NCI-H748 (cell line): ENCODE results near the gene SMTN.
"Not testable (repeated sequence)": the region's sequence is repeated elsewhere in the genome, so short reads cannot be mapped to it uniquely, and the experiment has no call there.

Experiments
- DNase-seq: peaks from one replicate; lab custom pipeline; 2025; ENCODE audit not compliant: unreplicated experiment; lab: John Stamatoyannopoulos, UW

SMTN gene

DNA sequence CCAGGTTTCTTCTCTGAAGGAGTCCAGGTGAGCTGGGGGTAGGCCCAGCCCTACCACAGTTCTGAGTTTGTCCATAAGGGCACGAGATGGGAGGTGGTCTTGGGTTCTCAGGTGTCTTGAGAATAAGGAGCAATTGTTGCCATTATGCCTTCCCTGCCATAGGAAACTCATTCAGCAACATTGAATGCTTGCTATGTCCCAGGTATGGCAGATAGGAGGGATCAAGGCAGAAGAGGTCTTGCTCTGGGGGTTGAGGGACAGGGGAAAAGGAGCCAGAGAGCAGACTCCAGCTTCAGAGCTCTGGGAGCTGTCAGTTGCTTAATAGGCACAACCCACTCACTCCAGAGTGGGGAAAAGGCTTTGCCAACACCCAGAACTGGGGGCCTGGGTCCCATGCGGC lies 22.0 kb downstream of the SMTN start:
- DNase-seq: no peak

DNA sequence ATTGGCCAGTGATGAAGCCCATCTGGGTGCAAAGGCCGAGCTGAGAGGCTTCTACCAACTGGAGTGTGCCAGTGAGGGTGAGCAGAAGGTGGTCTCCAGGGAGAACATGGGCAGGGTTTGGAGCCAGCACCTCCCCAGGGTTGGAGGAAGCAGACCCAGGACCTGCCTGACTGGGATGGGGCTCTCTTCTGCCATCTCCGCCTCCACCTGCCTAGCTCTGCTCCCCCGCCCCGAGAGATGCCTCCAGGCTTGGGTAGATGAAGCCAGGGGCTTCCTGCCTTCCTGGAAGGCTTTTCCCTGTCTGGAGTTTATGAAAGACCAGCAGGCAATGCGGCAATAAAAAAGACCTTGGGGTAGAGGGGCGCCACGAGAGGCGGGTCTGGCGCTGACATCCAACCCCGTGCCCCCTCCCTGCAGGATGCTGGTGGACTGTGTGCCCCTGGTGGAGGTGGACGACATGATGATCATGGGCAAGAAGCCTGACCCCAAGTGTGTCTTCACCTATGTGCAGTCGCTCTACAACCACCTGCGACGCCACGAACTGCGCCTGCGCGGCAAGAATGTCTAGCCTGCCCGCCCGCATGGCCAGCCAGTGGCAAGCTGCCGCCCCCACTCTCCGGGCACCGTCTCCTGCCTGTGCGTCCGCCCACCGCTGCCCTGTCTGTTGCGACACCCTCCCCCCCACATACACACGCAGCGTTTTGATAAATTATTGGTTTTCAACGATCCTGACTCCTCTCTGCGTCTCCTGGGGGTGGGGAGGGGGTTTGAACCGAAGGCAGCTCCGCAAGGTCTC lies 23.0 kb downstream of the SMTN start:
- no peak for DNase-seq

DNA sequence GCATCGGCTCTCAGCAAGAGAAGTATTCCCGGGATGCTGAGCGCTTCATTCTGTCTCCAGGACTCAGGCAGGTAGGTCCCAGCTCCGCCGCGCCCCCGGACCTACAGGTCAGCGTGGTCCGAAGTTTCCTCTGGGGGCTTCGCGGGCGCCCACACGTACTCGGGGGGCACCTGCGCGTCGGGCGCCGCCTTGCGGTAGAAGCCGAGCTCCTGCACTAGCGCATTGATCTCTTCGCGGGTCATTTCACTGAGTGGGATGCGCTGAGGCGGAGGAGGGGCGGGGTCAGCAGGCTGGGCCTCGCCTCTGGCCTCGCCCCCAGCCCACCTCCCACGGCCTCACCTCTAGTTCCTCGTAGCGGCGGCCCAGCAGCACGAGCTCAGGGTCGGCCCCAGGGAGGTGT lies 23.8 kb downstream of the SMTN start:
- DNase-seq: no peak

DNA sequence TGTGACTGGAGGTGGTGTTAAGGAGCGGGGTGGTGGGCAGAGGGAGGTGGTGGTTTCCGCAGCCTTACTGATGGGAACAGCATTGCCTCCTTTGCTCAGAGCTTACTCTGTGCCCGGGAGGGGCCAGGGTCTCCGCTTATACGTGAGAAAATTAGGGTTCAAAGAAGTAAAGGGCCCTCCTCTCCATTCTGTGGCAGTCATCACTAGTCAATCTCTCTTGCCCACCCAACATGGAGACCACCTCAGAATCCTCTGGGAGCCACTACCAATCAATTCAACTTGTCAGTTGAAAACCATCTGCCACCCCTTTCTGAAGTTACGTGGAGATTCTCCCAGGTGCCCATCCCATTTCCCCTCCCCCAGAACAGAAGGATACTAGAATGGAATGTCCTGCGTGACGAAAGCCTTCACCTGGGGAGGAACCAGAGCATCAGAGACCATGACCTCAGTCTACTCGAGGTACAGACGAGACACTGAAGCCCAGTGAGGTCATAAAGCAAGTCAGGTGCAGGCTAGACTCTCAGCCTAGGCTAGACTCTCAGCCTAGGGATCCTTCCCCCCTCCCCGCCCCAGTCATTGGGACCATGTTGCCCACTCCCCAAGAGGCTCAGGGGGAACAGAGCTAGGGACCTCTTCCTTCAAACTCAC lies 24.3 kb downstream of the SMTN start:
- no peak for DNase-seq

DNA sequence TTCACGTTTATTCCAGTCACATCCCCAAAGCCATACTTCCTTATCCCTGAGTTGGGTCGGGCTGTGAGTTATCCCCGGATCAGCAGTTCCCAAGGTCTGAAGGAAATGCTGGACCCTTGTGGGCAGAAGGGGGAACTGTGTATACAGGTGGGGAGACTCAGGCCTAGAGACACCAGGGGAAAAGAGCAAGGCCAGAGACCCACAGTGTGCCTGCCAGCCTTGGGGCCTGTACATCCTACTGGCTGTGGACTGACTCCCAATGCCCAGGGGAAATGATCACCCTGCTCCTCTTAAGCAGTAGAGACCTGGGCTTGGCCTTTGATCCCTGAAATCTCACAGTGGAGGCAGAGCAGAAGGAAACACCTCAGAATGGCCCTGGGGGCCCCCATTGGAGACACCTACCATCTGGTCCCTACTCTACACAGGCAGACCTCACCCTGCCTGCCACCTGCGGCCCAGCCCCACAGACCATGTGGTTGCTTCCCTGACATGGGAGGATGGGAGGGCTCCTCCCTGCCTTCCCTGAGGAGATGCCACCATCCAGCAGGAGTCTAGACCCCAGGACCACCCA lies 25.0 kb downstream of the SMTN start:
- DNase-seq: no peak

DNA sequence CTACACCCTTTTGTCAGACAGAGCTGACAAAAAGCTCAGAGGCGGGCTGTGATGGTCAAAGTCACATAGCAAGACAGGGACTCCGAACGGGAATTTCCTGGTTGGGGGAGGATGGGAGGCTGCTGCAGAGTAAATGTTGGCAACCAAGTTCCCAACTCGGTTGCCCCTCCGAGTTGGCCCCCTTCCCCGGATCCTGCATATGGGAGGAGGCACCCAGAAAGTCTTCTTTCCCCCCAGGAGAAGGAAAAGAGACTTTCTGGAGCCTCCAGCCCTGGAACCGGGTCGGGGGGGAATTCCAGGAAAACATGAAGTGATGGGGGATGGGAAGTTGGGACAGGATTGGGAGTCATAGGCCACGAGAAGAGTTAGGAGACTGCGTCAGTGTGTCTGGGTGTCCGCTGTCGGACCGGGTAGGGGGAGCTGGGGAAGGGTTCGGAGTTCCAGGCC lies 25.6 kb downstream of the SMTN start:
- no peak for DNase-seq

DNA sequence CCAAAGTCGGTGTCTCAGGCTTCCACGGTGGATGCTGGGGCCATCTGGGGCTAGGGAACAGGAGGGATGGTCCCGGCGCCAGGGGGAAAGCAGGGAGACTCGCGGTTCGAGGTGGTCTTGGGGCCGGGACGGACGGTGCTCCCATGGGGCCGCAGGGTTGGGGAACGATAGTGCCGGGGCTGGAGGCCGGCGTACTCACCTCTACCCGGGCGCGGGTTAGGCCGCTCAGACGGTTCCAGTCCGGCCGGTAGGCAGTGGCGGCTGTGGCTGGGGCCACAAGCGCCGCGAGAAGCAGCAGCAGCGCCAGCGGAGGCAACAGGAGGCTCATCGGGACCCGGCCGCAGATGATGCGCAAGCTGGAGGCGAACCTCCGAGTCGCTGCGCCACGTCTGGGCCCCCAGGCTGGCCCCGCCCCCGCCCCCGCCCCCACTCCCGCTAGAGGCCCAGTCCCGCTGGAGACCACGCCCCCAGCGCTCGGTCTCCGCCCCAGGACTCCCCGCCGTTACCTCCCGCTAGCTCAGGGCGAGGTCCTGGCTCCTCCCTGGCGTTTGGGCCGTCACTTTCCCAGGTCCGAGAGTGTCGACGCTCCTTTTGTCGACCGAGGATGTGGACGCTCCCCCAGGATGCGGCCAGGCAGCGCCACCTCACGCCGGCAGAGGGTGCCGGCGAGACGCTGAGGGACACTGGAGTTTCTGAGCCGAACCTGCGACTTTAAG lies 26.2 kb downstream of the SMTN start, which contains the start of gene SELENOM:
Gene SELENOM, minus strand, starts transcription at position 391 of the 716 bp plus-strand sequence. Its CDS starts 63 bp downstream, at position 328.
- DNase-seq: peak; percentile 81

DNA sequence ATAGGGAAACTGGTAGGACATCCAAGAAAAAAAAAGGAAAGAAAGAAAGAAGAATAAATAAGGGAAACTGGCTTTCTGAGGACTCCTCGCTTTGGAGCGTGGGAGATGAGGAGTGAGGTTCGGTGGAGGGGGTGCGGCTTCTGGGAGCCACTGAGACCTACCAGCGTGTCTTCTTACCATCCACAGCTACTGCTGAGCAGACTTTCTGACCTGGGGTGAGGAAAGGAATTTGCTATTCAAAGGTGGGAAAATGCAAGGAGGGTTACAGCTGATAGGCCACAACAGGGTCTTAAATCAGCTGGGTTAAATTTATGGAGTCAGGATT lies 26.7 kb downstream of the SMTN start:
- no peak for DNase-seq

DNA sequence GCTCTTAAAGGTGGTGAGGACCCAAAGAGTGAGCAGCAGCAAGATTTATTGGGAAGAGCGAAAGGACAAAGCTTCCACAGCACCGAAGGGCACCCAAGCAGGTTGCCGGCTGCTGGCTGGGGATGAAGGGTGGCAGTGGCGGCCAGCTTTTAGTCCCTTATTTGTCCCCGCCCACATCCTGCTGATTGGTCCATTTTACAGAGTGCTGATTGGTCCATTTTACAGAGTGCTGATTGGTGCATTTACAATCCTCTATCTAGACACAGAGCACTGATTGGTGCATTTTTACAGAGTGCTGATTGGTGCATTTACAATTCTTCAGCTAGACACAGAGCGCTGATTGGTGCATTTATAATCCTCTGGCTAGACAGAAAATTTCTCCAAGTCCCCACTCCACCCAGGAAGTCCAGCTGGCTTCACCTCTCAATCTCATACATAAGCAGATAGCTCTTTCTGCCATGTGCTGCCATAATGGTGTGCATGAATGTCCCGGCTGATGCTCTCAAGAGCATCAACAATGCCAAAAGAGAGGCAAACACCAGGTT lies 31.5 kb downstream of the SMTN start:
- not testable (repeated sequence) for DNase-seq

DNA sequence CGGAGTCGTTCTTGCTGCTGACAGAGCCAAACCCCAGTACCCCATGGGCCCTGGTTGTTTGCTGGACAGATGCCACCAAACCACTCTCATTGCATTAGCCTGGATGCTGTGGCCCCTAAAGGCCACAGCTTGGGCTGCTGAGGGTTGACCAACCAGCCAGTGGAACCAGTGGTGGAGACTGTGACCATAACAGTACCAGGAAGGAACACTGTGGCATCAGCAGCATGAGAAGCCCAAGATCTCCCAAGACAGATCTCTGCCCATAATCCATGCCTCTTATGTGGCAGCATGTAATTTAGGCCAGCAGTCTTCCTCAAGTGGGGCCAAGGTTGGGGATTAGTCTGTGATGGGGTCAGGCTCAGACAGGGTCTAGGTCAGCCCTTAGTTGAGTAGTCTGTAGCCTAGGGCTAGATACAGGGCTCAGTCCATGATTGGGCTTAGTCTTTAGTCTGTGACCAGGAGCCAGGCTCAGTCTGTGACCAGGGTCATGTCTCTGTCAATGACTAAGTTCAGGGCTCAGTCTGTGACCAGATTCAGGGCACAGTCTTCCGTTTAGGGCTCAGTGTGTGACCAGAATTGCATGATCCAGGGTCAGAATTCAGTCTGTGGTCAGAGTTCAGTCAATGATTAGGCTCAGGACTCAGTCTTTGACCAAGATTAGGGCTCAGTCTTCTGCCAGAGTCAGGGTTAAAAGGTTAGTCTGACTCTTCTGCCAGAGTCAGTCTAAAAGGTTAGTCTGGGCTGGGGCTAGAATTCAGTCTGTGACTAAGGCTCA lies 37.1 kb downstream of the SMTN start:
- DNase-seq: no peak

DNA sequence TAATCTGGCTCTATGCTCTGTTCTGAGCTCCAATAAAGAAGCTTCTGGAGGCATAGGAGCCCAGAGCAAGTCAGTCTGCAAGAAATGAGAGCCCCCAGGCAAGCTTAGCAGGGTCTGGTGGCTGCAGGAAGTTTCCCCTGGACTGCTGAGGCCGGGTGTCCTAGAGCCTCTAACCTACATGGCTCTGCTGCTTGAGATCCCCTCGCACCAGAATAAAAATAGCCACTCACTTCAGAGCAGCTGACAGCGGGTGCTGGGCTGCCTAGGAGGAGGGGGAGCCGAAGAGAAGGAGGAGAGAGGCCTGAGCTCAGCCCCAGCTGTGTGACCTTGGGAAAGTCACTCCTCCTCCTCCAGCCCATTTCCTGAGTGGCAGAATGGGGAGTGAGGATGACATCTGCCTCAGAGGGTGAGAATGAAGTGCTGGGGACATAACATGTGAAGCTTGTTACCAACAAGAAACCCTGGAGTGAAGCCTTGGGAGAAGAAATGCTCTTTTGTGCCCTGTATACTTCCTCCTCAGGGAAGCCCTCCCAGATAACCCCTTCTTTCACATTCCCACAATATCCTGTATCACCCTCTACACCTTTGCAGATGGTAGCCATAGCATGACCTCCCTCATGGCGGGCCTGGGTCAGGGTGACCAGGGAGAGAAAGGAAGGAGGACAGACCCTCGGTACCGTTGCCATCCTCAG lies 38.1 kb downstream of the SMTN start:
- DNase-seq: no peak

DNA sequence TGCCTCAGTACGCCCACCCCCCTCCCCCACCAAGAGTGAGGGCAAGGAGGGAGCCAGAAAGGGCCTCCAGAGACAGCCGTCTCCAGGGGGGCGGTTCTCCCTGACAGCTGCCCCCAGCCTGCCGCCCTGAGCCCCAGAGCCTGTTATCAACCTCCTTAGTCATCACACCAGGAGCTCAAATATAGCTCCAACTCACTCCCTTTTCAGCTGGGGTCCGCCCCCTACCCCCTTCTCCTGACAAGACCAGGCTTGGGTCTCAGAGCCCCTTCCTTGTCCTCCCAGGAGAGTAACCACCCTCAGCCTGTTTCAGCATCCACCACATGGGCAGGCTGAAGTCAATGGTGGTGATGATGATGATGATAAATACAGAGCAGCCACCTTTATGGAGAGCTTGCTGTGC lies 39.1 kb downstream of the SMTN start:
- DNase-seq: no peak

DNA sequence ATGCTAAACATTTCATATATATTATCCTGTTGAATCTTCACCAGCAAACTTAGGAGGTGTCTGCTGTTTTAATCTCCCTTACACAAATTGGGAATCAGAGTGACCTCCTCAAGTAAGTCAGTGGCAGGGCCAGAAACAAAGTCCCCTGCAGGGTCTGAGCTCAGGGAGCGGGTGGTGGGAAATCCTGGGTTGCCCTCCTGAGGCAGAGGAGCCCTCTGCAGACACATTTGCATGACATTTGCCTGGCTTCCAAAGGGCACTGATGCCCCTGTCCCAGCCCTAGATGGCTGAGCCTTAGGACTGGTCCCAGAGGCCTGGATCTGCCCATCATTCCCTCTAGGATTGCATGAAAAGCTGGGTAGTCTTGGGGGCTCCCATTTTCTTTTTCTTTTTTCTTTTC lies 39.5 kb downstream of the SMTN start:
- no peak for DNase-seq

DNA sequence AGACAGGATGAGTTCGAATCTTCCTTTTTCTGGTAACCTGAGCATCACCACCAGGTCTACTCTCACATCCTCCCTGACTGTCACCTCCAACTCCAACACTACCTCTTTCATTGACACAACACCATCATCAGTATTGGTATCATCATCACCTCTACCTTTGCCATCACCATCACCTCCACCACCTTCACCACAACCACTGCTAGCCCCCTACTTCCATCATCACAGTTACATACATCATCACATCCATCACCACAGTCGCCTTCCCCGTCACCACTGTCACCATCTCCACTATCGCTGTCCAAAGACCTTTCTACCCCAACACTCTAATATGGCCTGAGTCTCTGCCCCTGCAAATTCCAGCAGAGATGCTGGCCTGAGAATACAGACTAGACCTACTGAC lies 40.3 kb downstream of the SMTN start:
- no peak for DNase-seq

DNA sequence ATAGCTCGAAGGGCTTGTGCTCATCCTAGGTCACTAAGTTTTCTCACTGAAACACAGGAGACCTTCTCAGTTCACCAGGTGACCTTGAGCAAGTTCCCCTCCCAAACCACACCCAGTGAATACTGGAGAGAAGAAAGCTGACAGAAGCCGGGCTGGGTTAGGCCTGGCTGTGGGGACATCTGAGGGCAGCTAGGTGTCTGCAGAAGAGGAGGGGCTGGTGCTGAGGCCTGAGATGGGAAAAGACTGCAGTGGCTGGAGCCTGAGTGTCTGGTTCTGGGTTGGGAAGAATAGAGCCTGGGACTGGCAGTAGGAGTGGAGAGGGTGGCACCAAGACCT lies 41.0 kb downstream of the SMTN start:
- DNase-seq: no peak

DNA sequence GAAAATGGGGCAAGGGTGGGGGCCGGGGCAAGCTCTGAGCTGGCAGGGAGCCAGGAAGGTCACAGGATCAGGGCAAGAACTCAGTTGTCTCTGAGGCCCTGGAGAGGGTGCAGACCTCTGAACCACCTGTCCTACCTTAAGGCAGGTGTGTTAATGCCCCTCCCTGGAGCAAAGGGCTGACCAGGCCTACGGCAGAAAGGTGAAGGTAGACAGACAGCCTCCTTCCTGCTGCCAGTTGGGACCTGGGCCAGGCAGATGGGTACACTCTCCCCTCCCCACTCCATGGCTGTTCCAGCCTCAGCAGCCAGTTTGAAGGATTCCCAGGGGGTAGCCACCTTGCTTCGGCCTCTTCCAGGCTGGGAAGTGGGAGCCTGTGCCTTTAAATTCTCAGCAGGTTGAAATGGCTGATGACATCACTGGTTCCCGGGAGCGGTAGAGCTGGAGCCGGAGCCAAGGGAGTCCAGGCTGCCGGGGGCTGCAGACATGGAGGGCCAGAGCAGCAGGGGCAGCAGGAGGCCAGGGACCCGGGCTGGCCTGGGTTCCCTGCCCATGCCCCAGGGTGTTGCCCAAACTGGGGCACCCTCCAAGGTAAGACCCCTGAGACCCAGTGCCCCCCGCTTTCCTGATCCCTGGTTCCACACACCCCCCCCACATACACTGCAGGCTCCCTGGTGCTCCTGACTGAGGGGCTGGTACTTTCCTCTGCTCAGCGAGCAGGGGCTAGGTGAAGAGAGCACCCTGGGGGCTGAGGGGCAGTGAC lies 41.6 kb downstream of the SMTN start, which contains the start of gene INPP5J:
Gene INPP5J, plus strand, starts transcription at position 435 of the 760 bp plus-strand sequence. Its CDS starts 49 bp downstream, at position 484.
- DNase-seq: peak; percentile 47

DNA sequence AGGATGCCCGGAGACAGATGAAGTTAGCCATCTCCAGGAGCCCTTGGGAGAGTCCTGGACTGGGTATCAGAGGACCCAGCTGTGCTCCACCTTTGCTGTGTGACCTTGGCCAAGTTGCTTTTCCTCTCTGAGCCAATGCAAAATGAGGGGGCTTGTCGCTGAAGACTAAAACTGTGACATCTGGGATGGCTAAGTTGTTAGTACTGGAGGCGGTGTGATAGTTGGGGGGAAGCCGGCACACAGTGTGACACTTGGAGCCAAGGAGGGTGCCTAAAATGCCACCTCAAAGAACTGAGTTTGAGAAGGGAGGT lies 42.1 kb downstream of the SMTN start:
- no peak for DNase-seq

DNA sequence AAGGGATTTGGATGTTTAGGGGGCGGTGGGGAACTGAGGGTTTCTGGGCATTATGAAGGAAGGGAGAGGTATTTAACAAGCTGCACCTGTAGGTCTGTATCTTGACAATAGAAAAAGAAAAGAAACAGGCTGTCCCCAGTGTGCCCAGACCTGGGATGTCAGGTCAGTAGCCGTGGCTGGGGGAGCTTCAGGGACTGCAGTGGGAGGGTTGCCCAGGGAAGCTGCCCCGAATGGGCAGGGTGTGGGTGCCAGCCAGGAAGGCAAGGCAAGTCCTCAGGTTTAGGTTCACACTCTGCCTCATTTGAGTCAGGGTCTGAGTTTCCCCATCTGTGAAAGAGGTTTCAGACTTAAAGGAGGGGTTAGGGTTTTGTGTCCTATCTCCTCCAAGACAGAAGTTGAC lies 43.2 kb downstream of the SMTN start:
- no peak for DNase-seq

DNA sequence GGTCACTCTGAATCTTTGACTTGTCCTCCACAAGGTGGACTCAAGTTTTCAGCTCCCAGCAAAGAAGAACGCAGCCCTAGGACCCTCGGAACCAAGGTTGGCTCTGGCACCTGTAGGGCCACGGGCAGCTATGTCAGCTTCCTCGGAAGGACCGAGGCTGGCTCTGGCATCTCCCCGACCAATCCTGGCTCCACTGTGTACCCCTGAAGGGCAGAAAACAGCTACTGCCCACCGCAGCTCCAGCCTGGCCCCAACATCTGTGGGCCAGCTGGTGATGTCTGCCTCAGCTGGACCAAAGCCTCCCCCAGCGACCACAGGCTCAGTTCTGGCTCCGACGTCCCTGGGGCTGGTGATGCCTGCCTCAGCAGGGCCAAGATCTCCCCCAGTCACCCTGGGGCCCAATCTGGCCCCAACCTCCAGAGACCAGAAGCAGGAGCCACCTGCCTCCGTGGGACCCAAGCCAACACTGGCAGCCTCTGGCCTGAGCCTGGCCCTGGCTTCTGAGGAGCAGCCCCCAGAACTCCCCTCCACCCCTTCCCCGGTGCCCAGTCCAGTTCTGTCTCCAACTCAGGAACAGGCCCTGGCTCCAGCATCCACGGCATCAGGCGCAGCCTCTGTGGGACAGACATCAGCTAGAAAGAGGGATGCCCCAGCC lies 43.8 kb downstream of the SMTN start:
- DNase-seq: no peak
